ENCODE results near the gene UBXN1. TPM values are rescaled to one million over a fixed set of nuclear protein-coding genes. Genes with fewer than 3 reads are reported as not detected.
"Not testable (repeated sequence)": the region's sequence is repeated elsewhere in the genome, so short reads cannot be mapped to it uniquely, and the experiment has no call there.

The UBXN1 gene
- polyA plus RNA-seq, 2 donors, result 109 to 127 TPM

DNA sequence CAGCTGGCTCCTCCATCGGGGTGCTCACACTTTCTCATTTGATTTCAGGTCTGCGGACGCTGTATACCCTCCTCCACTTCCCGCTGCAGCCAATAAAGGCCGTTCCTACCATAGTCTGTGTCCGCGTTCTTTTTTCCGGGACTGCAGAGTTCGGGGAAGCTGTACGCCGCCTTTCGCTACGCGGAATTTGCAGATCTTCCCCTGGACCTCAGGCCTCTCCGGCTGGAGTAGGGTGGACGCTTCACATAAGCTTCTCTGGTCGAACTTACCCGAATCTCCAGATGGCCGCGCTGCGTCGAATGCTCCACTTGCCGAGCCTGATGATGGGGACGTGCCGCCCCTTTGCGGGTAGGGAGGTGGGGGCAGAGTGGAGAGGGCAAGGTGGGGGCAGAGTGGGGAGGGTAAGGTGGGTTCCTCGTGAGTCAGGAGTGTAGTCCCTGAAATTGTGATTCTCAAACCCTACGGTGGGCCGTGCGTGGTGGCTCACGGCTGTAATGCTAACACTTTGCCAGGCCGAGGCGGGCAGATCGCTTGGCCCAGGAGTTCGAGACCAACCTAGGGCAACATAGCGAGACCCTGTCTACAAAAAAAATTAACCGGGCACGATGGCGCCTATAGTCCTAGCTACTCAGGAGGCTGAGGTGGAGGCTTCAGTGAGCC lies 13.1 kb downstream of the UBXN1 start:
- Histone ChIP-seq H3K27me3 (ENCODE audit: control insufficient read depth in 1 of 2, insufficient read depth in 2 of 2, low read length in 2 of 2) (no peaks in the 10 kb centered on the region), H3K4me3 (ENCODE audit: low read depth in 1 of 2, low read length in 2 of 2) (peak overlapping the region; percentile 82 to 91), H3K27ac (ENCODE audit: low read depth in 2 of 2, low read length in 1 of 2) (peak overlapping the region; percentile 87 to 97), H3K36me3 (ENCODE audit: control insufficient read depth in 2 of 2, insufficient read depth in 2 of 2, low read length in 1 of 2) (peaks cover 3 to 5% of the 10 kb centered on the region in 2 donors), H3K9me3 (ENCODE audit: control insufficient read depth in 2 of 2, insufficient read depth in 1 of 2, low read depth in 1 of 2, low read length in 1 of 2) (no peaks in the 10 kb centered on the region), H3K4me1 (ENCODE audit: control insufficient read depth in 2 of 2, insufficient read depth in 2 of 2, low read length in 1 of 2) (peaks cover 4 to 10% of the 10 kb centered on the region in 2 donors)
- 1 to 5% methylated on average over 39 of the region's 39 CpGs for WGBS, 2 donors

DNA sequence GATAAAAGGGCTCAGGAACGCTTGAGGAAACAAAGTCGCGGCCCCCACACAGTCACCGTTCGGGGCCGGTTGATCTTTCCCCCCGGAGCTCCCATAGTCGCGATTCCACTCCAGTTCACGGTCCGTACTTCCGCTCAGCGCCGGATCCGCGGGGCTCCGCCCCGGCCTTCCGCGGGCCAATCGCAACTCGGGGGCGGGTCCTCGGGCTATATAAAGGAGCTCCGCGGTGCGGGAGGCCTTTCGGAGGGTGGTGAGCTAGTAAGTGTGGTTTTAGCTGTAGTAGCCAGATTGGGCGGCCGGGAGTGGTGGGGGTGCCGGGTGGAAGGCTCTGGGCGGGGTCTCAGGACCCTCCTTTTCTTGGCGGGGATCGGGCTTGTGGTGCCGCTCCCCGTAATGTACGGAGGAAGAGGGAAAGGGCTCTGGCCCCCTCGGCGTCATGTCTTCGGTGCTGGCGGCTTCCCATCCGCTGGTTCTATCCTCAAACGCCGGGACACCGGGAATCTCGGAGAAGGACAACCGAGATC lies 13.7 kb downstream of the UBXN1 start, which contains the start of the genes C11orf98 and CSKMT:
C11orf98 (minus strand) TSS at position 136 of the 524 bp plus-strand sequence; CDS start at position 95, 41 bp downstream.
CSKMT (plus strand) TSS at position 238 of the 524 bp plus-strand sequence. CDS start 568 bp downstream, outside the sequence.
- peak within 1 kb of the TSS; percentile 82 to 91 for H3K4me3 ChIP-seq (ENCODE audit: low read depth in 1 of 2, low read length in 2 of 2)
- WGBS, 2 donors, result 0% methylated on average over 42 to 46 of the region's 47 CpGs
- peaks cover 3 to 5% of the 10 kb centered on the region in 2 donors for H3K36me3 ChIP-seq (ENCODE audit: control insufficient read depth in 2 of 2, insufficient read depth in 2 of 2, low read length in 1 of 2)
- H3K27ac ChIP-seq (ENCODE audit: low read depth in 2 of 2, low read length in 1 of 2), result peak within 1 kb of the TSS; percentile 91 to 97
- no peaks in the 10 kb centered on the region for H3K27me3 ChIP-seq (ENCODE audit: control insufficient read depth in 1 of 2, insufficient read depth in 2 of 2, low read length in 2 of 2)
- peaks cover 4 to 10% of the 10 kb centered on the region in 2 donors for H3K4me1 ChIP-seq (ENCODE audit: control insufficient read depth in 2 of 2, insufficient read depth in 2 of 2, low read length in 1 of 2)
- no peaks in the 10 kb centered on the region for H3K9me3 ChIP-seq (ENCODE audit: control insufficient read depth in 2 of 2, insufficient read depth in 1 of 2, low read depth in 1 of 2, low read length in 1 of 2)

DNA sequence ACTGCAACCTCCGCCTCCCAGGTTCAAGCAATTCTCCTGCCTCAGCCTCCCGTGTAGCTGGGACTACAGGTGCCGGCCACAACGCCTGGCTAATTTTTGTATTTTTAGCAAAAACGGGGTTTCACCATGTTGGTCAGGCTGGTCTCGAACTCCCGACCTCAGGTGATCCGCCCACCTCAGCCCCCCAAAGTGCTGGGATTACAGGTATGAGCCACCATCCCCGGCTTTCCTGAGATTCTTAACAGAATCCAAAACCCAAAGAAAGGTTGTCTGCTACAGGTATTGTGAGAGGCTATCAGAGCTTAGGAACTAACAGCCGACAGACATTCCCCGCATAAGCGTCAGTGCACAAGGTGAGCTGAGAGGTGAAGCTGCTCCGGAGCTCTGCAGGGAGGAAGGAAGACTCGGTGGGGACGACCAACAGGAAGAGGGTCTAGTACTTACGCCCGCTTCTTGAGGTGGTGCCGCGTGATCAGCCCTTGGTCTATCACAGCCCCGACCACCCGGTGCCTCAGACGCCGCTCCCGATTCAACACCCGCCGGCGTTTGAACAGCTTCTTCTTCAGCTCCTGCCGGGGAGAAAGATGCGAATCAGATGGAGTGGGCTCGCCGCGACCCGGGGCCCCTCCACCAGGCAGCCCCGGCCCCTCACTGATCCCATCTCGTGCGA lies 14.3 kb downstream of the UBXN1 start:
- H3K27ac ChIP-seq (ENCODE audit: low read depth in 2 of 2, low read length in 1 of 2), result peak overlapping the region; percentile 91 to 97
- H3K36me3 ChIP-seq (ENCODE audit: control insufficient read depth in 2 of 2, insufficient read depth in 2 of 2, low read length in 1 of 2), result peaks cover 3 to 5% of the 10 kb centered on the region in 2 donors
- no peaks in the 10 kb centered on the region for H3K27me3 ChIP-seq (ENCODE audit: control insufficient read depth in 1 of 2, insufficient read depth in 2 of 2, low read length in 2 of 2)
- 3% methylated on average over 35 to 36 of the region's 36 CpGs for WGBS, 2 donors
- H3K4me1 ChIP-seq (ENCODE audit: control insufficient read depth in 2 of 2, insufficient read depth in 2 of 2, low read length in 1 of 2), result peaks cover 4 to 10% of the 10 kb centered on the region in 2 donors
- H3K4me3 ChIP-seq (ENCODE audit: low read depth in 1 of 2, low read length in 2 of 2), result peak overlapping the region; percentile 82 to 91
- H3K9me3 ChIP-seq (ENCODE audit: control insufficient read depth in 2 of 2, insufficient read depth in 1 of 2, low read depth in 1 of 2, low read length in 1 of 2), result no peaks in the 10 kb centered on the region

GRCh38 chr11:62656796-62657429 lies 22.0 kb downstream of the UBXN1 start:
- no peaks in the 10 kb centered on the region for H3K27me3 ChIP-seq (ENCODE audit: control insufficient read depth in 1 of 2, insufficient read depth in 2 of 2, low read length in 2 of 2)
- no peak overlapping the region for H3K27ac ChIP-seq (ENCODE audit: low read depth in 2 of 2, low read length in 1 of 2)
- 68 to 70% methylated on average over 5 of the region's 5 CpGs for WGBS, 2 donors
- H3K4me3 ChIP-seq (ENCODE audit: low read depth in 1 of 2, low read length in 2 of 2), result no peak overlapping the region
- H3K9me3 ChIP-seq (ENCODE audit: control insufficient read depth in 2 of 2, insufficient read depth in 1 of 2, low read depth in 1 of 2, low read length in 1 of 2), result no peaks in the 10 kb centered on the region
- no peaks in the 10 kb centered on the region for H3K4me1 ChIP-seq (ENCODE audit: control insufficient read depth in 2 of 2, insufficient read depth in 2 of 2, low read length in 1 of 2)
- H3K36me3 ChIP-seq (ENCODE audit: control insufficient read depth in 2 of 2, insufficient read depth in 2 of 2, low read length in 1 of 2), result no peaks in the 10 kb centered on the region

- no peaks in the 10 kb centered on the region for H3K27me3 ChIP-seq (ENCODE audit: control insufficient read depth in 1 of 2, insufficient read depth in 2 of 2, low read length in 2 of 2)
- H3K4me3 ChIP-seq (ENCODE audit: low read depth in 1 of 2, low read length in 2 of 2), result no peak overlapping the region
- no peaks in the 10 kb centered on the region for H3K4me1 ChIP-seq (ENCODE audit: control insufficient read depth in 2 of 2, insufficient read depth in 2 of 2, low read length in 1 of 2)
- no peaks in the 10 kb centered on the region for H3K9me3 ChIP-seq (ENCODE audit: control insufficient read depth in 2 of 2, insufficient read depth in 1 of 2, low read depth in 1 of 2, low read length in 1 of 2)
- peaks cover 3 to 5% of the 10 kb centered on the region in 2 donors for H3K36me3 ChIP-seq (ENCODE audit: control insufficient read depth in 2 of 2, insufficient read depth in 2 of 2, low read length in 1 of 2)
- 83 to 88% methylated on average over 11 of the region's 11 CpGs for WGBS, 2 donors
- H3K27ac ChIP-seq (ENCODE audit: low read depth in 2 of 2, low read length in 1 of 2), result no peak overlapping the region
Measured at GRCh38 chr11:62654297-62654696, 24.6 kb downstream of the UBXN1 start.

DNA sequence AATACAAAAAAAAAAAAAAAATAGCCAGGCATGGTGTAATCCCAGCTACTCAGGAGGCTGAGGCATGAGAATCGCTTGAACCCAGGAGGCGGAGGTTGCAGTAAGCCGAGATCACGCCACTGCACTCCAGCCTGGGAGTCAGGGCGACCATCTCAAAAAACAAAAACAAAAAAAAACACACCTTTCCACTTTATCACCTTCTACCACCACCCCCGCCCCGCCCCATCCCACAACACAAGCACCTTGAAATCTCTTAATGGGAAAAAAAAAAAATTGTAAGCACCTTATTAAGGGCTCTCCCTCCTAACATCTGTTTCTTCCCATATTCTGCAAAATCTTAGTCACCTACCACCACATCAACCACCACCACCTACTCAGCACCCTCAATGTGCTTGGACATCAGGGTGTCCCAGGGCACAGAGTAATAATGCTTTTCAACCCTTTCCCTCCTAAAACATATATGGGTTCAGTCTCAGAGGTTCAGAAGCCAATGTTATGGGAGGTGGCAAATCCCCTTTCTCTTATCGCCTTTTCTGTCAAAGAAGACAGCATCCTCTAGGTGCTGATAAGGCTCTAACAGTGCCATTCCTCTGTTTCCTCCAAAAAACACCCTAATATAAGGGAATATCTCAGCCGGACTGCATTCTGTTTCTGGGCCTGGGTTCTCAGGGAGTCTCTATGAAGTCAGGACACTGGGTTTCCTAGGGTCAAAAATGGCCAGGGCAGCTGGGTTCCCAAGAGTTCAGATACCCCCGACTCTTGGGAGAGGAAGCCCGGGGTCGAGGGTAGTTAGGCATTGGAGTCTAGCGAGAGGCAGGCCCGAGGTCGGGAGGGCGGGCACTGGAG lies 26.5 kb downstream of the UBXN1 start:
- WGBS, 2 donors, result 22 to 25% methylated on average over 16 of the region's 16 CpGs
- H3K9me3 ChIP-seq (ENCODE audit: control insufficient read depth in 2 of 2, insufficient read depth in 1 of 2, low read depth in 1 of 2, low read length in 1 of 2), result no peaks in the 10 kb centered on the region
- peak overlapping the region; percentile 86 to 95 for H3K4me3 ChIP-seq (ENCODE audit: low read depth in 1 of 2, low read length in 2 of 2)
- peak overlapping the region; percentile 96 to 98 for H3K27ac ChIP-seq (ENCODE audit: low read depth in 2 of 2, low read length in 1 of 2)
- no peaks in the 10 kb centered on the region for H3K27me3 ChIP-seq (ENCODE audit: control insufficient read depth in 1 of 2, insufficient read depth in 2 of 2, low read length in 2 of 2)
- peaks cover 10 to 24% of the 10 kb centered on the region in 2 donors for H3K36me3 ChIP-seq (ENCODE audit: control insufficient read depth in 2 of 2, insufficient read depth in 2 of 2, low read length in 1 of 2)
- H3K4me1 ChIP-seq (ENCODE audit: control insufficient read depth in 2 of 2, insufficient read depth in 2 of 2, low read length in 1 of 2), result peaks cover 0 to 2% of the 10 kb centered on the region in 2 donors

DNA sequence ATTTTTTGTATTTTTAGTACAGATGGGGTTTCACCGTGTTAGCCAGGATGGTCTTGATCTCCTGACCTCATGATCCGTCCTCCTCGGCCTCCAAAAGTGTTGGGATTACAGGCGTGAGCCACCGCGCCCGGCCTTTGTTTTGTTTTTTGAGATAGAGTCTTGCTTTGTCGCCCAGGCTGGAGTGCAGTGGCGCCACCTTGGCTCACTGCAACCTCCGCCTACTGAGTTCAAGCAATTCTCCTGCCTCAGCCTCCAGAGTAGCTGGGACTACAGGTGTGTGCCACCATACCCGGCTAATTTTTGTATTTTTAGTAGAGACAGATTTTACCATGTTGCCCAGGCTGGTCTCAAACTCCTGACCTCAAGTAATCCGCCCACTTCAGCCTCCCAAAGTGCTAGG lies 28.6 kb downstream of the UBXN1 start:
- peaks cover 10 to 25% of the 10 kb centered on the region in 2 donors for H3K36me3 ChIP-seq (ENCODE audit: control insufficient read depth in 2 of 2, insufficient read depth in 2 of 2, low read length in 1 of 2)
- not testable (repeated sequence) for H3K9me3 ChIP-seq (ENCODE audit: control insufficient read depth in 2 of 2, insufficient read depth in 1 of 2, low read depth in 1 of 2, low read length in 1 of 2); H3K4me1 ChIP-seq (ENCODE audit: control insufficient read depth in 2 of 2, insufficient read depth in 2 of 2, low read length in 1 of 2); H3K27ac ChIP-seq (ENCODE audit: low read depth in 2 of 2, low read length in 1 of 2); H3K4me3 ChIP-seq (ENCODE audit: low read depth in 1 of 2, low read length in 2 of 2); H3K27me3 ChIP-seq (ENCODE audit: control insufficient read depth in 1 of 2, insufficient read depth in 2 of 2, low read length in 2 of 2)
- 93 to 95% methylated on average over 12 of the region's 12 CpGs for WGBS, 2 donors

GRCh38 chr11:62649486-62649885 lies 29.4 kb downstream of the UBXN1 start:
- Histone ChIP-seq H3K27me3 (ENCODE audit: control insufficient read depth in 1 of 2, insufficient read depth in 2 of 2, low read length in 2 of 2) (no peaks in the 10 kb centered on the region), H3K9me3 (ENCODE audit: control insufficient read depth in 2 of 2, insufficient read depth in 1 of 2, low read depth in 1 of 2, low read length in 1 of 2) (no peaks in the 10 kb centered on the region), H3K4me1 (ENCODE audit: control insufficient read depth in 2 of 2, insufficient read depth in 2 of 2, low read length in 1 of 2) (peaks cover 0 to 11% of the 10 kb centered on the region in 2 donors), H3K36me3 (ENCODE audit: control insufficient read depth in 2 of 2, insufficient read depth in 2 of 2, low read length in 1 of 2) (peaks cover 10 to 25% of the 10 kb centered on the region in 2 donors), H3K4me3 (ENCODE audit: low read depth in 1 of 2, low read length in 2 of 2) (no peak overlapping the region), H3K27ac (ENCODE audit: low read depth in 2 of 2, low read length in 1 of 2) (no peak overlapping the region)
- WGBS, 2 donors, result 89 to 90% methylated on average over 11 of the region's 11 CpGs

GRCh38 chr11:62648967-62649364 lies 29.9 kb downstream of the UBXN1 start:
- WGBS, 2 donors, result 92% methylated on average over 10 to 11 of the region's 11 CpGs
- H3K4me3 ChIP-seq (ENCODE audit: low read depth in 1 of 2, low read length in 2 of 2), result no peak overlapping the region
- H3K27me3 ChIP-seq (ENCODE audit: control insufficient read depth in 1 of 2, insufficient read depth in 2 of 2, low read length in 2 of 2), result no peaks in the 10 kb centered on the region
- no peaks in the 10 kb centered on the region for H3K9me3 ChIP-seq (ENCODE audit: control insufficient read depth in 2 of 2, insufficient read depth in 1 of 2, low read depth in 1 of 2, low read length in 1 of 2)
- H3K4me1 ChIP-seq (ENCODE audit: control insufficient read depth in 2 of 2, insufficient read depth in 2 of 2, low read length in 1 of 2), result peaks cover 0 to 11% of the 10 kb centered on the region in 2 donors
- H3K27ac ChIP-seq (ENCODE audit: low read depth in 2 of 2, low read length in 1 of 2), result no peak overlapping the region
- peaks cover 10 to 25% of the 10 kb centered on the region in 2 donors for H3K36me3 ChIP-seq (ENCODE audit: control insufficient read depth in 2 of 2, insufficient read depth in 2 of 2, low read length in 1 of 2)
